Transverse colon (tissue), 4 donors: ENCODE results near the gene HDAC4.

ENCODE experiments used
- POLR2A ChIP-seq: fragments of 450-650 bp; IDR thresholded peaks from one replicate; pipeline ENCODE4 v1.6.1; 2016; ENCODE audit warnings: antibody characterized with exemption, mild to moderate bottlenecking, moderate library complexity
- POLR2AphosphoS5 ChIP-seq, 3 donors: sonication (generic); formaldehyde crosslinking; IDR thresholded peaks; one replicate each; pipeline ENCODE4 v1.6.1; 2016; ENCODE audit warnings: antibody characterized with exemption in 3 of 3
- TF ChIP-seq, protein P1 (sequence below), 5 experiments: fragments of 200-600 bp in 3 of 5; fragments of 450-650 bp in 2 of 5; sonication (generic) in 3 of 5; IDR thresholded peaks; 1 replicate in 2 of 5; 2 replicates in 3 of 5; pipeline ENCODE4 v1.5.1; 2016 to 2017; ENCODE audit warnings: antibody characterized with exemption in 5 of 5, inconsistent platforms in 3 of 5, mild to moderate bottlenecking in 2 of 5, moderate library complexity in 1 of 5

DNA sequence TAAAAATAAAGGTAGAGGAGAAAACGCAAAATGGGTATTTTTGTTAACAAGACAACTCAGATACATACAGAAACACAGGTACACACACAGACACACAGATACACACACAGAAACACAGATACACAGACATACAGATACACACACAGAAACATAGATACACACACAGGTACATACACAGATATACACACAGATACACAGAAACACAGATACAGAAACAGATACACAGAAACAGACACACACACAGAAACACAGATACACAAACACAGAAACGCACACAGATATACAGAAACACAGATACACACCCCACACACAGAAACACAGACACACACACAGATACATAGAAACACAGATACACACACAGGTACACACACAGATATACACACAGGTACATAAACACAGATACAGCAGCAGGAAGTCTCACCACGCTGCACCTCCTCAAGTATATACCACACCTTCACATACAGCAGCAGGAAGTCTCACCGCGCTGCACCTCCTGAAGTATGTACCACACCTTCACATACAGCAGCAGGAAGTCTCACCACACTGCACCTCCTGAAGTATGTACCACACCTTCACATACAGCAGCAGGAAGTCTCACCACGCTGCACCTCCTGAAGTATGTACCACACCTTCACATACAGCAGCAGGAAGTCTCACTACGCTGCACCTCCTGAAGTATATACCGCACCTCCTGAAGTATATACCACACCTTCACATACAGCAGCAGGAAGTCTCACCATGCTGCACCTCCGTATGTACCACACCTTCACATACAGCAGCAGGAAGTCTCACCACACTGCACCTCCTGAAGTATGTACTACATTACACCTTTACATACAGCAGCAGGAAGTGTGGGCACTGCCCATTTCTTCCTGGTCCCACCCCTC, 250.5 kb downstream of the HDAC4 start:
- TF ChIP-seq, protein P1, sequence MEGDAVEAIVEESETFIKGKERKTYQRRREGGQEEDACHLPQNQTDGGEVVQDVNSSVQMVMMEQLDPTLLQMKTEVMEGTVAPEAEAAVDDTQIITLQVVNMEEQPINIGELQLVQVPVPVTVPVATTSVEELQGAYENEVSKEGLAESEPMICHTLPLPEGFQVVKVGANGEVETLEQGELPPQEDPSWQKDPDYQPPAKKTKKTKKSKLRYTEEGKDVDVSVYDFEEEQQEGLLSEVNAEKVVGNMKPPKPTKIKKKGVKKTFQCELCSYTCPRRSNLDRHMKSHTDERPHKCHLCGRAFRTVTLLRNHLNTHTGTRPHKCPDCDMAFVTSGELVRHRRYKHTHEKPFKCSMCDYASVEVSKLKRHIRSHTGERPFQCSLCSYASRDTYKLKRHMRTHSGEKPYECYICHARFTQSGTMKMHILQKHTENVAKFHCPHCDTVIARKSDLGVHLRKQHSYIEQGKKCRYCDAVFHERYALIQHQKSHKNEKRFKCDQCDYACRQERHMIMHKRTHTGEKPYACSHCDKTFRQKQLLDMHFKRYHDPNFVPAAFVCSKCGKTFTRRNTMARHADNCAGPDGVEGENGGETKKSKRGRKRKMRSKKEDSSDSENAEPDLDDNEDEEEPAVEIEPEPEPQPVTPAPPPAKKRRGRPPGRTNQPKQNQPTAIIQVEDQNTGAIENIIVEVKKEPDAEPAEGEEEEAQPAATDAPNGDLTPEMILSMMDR (IDR thresholded peaks at IDR 0.05): no peak
- no peak for TF ChIP-seq POLR2AphosphoS5 (IDR thresholded peaks at IDR 0.05)
- no peak for TF ChIP-seq POLR2A
